GM18873 (cell line): ENCODE results near the gene STIM2.
"Not testable (repeated sequence)": the region's sequence is repeated elsewhere in the genome, so short reads cannot be mapped to it uniquely, and the experiment has no call there.

Experiments used
- ATAC-seq: cut with Tn5 transposase; IDR thresholded peaks from one replicate; pipeline ENCODE4 v1.9.1; 2021; ENCODE audit warnings: mild to moderate bottlenecking, moderate library complexity, moderate number of reproducible peaks; ENCODE audit not compliant: unreplicated experiment, low FRiP score

STIM2 gene

DNA sequence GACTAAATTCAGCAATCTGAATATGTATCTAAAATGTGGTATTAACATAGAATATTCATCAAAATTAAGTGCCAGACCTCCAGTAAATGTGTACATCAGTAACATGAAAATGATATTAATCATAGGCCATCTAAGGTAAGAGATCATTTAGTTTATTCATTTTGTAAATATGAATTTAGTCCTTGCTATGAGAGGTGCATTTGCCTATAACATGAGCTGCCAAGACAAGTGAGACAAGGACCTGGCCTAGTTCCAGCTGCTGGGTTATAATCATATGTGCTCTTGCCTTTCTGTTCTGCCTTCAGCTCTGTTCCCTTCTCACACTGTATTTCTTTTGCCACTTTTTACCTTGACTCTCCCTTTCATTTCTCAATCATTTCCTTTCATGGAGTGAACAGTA, 160.0 kb downstream of the STIM2 start:
- ATAC-seq: no peak

DNA sequence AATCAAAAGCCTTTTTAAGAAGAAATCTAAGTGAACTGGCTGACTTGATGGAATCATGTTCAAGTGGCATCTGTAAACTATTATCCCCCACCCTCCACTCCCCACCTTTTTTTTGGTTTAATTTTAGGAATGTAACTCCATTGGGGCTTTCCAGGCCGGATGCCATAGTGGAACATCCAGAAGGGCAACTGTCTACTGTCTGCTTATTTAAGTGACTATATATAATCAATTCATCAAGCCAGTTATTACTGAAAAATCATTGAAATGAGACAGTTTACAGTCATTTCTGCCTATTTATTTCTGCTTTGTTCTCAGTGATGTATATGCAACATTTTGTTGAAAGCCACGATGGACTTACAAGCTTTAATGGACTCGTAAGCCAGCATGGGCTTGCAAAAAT, 162.3 kb downstream of the STIM2 start:
- ATAC-seq: no peak

DNA sequence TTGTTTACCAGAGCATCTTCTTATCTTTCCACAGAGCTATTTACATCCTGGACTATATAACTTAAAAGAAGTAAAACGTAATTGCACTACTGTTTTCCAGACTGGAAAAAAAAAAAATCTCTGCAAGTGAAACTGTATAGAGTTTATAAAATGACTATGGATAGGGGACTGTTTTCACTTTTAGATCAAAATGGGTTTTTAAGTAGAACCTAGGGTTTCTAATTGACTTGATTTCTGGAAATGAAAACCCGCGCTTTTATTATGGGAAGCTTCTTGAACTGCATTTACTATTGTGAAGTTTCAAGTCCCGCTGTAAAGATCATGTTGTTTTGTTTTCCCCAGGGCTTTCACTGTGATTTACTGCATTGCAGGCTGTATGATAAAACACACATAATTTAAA, 162.7 kb downstream of the STIM2 start:
- no peak for ATAC-seq

DNA sequence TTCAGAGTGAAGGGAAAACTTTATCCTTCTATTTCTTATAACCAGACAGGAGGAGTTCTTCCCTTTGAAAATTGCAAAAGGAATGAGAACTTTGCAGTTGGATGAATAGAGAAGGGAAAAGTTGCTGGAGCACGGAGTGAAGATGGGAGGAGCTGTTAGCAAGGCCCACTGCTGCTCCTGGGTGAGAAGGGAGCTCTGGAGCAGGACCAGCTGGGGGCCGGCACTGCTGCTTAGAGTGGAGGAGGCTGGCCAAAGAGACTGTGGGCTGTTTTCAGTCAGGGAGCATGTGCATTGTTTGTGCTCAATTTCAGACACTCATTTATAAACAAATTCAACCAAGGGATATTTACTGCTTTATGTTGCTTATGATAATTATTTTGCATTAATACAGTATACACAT, 164.2 kb downstream of the STIM2 start:
- no peak for ATAC-seq

DNA sequence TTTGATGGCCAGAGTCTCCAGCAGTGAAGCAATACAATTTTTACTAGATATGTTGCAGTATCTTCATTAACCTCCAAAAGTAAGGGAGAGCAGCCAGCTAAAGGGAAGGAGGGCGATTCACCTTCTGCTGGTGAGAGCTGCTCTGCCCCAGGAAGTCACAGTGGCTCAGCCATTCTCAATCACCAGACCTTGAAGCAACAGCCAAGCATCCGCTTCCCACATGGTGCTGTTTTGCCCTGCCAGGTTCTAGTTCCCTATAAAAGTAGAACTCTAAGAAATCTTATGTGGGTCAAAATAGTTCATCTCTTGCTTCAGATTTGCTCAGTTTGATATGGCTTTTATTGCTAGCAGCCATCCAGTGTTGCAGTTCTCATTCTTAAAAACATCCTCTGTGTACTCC, 166.8 kb downstream of the STIM2 start:
- ATAC-seq: no peak

DNA sequence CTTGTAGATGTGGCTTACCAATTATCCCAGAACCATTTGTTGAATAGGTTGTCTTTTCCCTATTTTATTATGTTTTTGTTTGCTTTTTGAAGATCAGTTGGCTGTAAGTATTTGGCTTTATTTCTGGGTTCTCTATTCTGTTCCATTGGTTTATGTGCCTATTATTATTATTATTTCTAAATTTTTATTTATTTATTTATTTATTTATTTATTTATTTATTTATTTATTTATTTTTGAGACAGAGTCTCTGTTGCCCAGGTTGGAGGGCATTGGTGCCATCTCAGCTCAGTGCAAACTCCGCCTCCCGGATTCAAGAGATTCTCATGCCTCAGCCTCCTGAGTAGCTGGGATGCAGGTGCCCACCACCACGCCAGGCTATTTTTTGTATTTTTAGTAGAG, 174.5 kb downstream of the STIM2 start:
- ATAC-seq: not testable (repeated sequence)

DNA sequence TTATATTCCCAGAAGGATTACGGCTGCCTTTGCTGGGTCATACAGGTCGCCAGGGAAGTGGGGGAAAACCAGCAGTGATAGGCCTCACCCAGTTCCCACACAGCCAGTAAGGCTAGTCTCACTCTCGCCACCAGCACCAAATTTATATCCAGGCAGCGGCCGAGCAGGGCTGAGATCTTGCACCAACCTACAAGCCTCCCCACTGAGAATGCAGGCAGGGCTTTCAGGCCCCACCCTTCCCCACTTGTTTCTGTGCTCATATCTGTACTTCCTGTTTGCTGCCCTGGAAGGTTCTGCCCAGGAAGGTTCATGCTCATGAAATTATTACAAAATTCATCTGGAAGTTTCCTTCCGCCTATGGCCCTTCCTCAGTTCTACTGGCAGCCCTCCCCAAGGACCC, 179.7 kb downstream of the STIM2 start:
- ATAC-seq: no peak

DNA sequence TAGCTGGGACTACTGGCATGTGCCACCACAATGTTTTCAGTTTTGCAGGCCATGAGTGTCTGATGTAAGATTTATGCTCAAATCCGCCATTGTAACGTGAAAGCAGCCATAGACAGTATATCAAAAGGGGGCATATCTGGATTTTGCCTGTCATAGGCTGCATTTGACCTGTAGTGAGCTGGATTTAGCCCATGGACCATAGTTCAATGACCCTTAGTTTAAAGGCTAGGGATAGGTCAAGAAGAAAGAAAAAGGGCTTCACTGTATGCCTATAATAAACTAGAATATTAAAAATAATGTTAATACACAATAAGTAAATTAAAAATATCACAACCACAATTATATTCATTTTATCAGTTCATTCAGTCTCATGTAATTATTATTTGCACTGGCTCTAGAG, 181.8 kb downstream of the STIM2 start:
- ATAC-seq: no peak

DNA sequence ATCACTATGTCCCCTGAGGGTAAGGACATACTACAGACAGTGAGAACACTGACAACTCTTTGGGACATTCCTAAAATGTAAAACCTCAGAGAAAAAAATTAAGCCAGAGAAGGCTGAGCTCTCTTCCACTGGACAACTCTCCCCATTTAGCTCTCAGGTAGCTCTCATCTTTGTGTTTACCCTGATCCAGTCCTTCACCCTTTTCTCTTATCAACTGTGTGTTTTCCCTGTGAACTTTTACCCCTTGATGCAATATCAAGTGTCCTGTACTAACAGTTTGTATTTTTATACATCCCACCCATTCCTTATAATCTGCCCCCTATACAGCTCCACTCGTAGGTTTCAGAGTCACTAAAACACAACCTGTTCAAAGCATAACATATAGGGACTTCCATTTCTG, 182.6 kb downstream of the STIM2 start:
- no peak for ATAC-seq

DNA sequence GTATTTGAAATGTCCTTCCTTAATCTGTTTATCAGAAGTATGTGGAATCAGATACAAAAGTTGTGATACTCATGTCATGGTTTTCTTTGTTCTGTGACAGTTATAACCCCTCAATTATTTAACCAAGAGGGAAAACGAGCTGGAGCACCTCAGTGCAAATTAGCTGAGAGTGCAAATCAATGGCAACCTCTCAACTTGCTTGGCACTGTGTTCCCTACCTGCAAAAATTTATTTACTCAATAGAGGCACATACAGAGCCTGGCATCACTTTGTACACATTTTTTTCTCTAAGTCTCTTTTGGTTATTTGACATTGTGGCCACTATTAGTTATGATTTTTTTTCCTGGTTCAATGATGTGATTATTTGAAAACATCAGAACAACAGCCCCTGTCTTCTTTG, 186.2 kb downstream of the STIM2 start:
- ATAC-seq: no peak

DNA sequence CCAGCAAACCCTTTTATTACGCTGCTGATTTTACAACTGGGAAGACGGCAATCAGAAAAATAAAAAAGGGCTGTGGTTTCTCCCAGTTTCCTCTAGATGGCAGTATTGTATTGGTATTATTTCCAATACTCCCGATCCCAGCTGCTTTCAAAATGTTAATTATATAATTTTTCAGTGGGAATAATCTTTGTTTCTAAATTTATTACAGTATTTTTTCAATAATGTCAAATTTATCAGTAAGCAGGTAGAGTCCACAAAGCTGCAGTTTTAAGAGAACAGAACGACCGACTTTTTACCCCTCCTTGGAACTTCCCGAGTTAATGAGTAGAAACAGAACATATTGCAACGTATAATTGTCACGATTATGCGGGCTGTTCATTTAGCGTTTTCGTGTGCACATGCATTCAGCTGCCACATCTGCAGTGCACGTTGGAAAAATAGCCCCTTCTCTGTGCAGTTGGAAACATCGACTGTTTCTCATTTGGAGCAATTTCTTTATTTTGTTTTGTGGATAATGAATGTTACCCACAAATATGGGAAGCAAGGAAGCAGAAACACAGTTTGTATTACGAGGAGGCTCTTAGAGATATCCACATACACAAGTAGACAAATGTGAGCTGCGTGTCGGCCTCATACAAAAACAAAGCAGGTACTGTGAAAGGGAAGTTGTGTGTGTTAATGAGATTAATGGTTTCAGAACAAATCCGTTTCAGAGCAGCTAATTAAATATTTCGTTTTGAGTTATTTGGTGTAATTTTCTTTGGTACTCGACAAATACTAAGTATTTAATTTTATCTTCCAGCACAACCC, 188.0 kb downstream of the STIM2 start:
- ATAC-seq: no peak

DNA sequence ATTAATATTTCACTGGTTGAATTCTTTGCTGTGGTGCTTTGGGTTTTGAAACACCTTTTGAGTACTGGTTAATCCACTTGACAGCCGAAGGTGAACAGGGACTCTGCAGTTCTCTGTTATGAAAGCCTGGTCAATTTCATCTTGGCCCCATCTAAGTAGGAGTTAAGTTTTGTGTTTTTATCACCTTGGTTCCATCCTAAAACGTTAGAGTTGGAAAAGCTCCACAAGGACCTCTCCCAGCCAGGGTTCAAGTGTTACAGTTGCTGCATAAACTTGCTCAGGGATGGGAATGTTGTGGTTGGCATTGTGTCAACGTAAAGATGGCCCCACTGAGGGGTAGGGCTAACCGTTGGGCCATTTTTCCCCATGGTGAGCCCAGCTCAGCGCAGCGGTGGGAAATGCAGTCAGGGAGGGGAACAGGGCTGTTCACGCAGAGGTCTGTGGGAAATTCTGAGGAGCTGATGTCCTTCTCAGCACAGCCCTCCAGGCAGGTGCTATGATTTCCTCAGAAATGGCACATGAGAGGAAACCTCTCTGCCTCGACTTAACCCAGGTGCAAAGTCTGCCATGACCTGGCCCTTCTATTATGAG, 188.7 kb downstream of the STIM2 start:
- no peak for ATAC-seq

DNA sequence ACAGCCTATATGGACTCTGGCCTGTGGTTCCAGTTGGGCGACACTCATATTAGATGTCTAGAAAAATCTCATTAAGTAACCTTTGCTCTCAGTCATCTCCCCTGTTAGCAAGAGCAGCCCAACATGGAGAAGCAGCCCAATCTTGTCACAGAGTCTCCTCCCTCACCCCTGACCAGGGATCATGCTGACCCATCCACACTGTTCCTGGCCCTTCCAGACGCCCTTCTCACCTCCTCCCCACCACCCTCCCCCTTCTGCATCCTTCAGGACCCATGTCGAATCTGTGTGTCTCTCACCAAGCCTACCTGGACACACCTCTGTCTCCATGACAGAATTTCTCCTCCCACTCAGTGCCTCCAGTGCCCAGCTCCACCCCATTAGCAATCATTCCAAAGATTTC, 190.1 kb downstream of the STIM2 start:
- ATAC-seq: no peak

DNA sequence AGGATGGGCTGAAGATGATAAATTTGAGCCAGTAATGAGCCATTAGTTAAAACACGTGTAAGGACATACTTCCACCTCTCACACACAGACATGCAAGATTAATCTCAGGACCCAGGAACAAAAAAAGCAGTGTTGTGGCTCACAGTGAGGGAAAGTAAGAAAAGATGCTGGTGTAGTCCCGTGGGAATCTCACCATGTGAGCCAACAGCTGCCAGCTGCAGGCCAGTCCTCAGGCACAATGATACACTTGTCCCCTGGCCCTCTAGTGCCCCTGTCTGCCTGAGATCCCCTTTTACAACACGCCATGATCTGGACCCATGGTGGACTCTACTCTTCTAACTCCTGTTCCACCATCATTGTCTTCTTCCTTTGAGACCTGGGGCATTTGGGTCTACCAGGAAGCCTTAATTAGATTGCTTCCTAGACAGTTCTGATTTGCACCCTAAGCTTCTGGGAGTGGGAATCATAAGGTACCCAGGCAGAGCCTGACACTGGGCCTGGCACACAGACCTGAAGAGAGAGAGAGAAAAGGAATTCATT, 194.7 kb downstream of the STIM2 start:
- no peak for ATAC-seq

DNA sequence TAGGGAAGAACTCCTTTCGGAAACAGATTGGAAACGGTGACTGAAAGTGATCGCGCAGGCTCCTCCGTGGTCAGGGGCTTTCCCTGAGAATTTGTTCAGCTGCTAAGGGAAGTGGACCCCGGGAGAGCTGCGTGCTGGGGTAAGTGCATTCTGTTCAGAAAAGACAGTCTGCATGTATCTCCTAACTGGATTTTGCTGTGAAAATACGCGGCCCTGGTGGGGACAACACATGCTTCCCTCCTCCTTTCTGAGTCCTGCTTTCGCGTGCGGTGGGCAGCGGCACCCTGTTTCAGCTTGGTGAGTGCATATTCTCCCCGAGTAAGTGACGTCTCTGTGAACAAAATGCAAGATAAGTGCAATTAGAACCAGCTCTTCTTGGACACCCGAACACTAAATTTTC, 195.6 kb downstream of the STIM2 start:
- no peak for ATAC-seq

DNA sequence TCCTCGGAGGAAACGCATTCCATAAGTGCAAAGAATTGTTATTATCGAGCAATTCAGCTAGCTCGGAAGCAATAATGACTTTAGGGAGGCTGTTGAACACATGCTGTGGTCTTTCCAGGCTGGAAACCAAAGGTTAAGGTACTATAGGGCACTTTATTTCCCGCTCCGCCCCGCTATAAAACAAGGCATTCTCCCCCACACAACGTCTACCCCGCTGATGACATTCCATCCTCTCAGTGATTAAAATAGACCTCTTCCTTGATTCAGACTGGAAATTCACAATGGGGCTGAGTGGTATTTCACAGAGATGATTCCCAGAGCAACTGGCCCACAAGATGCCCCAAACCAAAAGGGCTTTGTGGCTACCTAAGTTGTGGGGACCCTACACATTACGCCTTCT, 196.4 kb downstream of the STIM2 start:
- ATAC-seq: no peak

DNA sequence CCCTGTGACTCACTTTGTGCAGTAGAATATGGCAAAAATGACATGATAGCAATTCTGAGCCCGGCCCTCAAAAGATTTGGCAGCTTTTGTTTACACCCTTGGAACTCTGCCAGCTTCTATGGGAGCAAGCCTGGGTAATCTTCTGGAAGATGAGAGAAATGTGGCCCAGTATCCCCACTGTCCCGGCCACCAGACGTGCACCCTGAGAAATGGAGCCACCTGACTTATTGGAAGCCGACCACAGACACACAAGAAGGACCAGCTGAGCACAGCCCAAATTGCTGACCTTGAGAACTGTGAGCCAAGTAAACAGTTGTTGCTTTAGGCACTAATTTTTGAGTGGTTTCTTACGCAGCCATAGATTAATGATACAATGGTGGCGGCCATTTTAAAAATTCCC, 197.0 kb downstream of the STIM2 start:
- ATAC-seq: no peak

DNA sequence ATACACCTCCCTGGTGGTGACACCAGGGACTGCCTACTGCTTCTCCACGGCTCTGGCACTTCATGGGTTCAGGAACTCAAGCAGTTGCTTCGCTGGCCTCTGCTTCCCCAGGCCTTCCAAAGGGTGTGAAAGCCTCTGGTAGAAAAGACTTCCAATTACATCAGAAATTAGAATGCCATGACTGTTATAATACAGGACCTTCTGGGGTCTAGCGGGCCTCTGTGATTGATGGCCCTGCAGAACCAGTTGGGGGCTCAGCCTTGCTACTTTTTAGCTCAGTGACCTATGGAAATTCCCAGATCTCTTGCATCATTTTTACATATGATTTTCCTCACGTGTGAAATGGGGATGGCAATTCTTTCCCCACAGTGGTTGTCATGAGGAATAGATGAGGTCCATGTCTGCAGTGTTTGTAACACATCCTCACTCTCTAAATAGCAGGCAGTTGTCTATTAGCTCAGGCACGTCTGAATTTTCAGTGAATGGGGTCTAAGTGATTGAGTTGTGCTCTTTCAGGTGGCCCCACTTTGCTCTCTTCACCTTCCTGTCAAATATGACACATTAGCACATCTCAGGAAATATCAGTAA, 198.3 kb downstream of the STIM2 start:
- no peak for ATAC-seq

DNA sequence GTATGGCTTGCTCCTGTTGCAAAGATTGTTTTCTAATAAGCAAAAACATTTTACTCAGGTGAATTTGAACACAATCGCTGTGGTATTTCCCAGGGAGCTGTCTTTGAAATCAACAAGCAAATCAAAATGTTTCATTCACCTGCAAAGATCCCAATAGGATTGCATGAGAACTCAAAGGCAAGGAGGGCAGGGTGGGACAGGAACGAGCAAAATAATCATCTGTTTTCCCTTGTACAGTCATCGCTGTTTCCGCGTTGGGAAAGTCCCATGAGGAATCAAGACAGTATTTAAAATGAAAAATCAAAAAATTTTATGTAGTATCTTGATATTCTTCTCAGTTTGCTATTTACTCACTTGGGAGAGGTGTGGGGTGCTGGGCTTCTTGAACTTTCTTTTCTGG, 198.8 kb downstream of the STIM2 start:
- no peak for ATAC-seq

DNA sequence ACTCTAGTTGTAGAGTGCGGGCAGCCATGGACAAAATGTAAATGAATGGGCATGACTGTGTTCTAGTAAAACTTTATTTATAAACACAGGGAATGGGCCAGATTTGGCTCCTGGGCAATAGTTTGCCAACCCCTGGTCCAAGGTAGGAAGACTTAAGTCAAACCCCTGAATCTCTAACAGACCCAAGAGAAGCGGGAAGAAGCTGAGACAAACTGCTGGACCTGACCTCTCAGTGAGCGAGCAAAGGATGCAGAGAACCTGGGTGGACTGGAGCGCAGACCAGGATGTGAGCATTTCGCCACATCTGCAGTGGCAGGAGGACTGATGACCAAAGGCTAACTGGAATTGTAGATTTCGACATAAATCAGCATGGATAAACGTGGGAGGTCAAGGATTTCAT, 201.6 kb downstream of the STIM2 start:
- no peak for ATAC-seq

DNA sequence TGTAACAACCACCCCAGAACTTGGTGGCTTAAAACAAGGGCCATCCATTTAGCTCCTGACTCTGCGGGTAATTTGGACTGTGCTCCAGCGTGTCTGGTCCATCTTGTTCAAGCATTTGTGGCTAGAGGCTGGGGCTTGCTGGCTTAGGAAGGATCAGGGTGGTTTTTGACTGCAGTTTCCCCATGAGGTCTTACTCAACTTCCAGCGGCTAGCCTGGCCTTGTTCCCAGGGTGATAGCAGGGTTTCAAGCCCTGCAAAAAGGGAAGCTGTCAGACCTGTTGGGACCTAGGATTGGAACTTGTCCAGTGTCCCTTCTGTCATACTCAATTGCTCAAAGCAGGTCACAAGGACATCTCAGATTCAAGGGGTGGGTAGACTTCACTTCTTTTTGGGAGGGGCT, 205.9 kb downstream of the STIM2 start:
- no peak for ATAC-seq
